Lower leg skin (tissue), 3 donors: ENCODE data around the gene S100A2.

Experiments
- CTCF ChIP-seq, 3 donors: fragments of 450-650 bp; IDR thresholded peaks; one replicate each; pipeline ENCODE4 v1.5.1; 2016; ENCODE audit warnings: antibody characterized with exemption in 3 of 3, mild to moderate bottlenecking in 3 of 3, moderate library complexity in 2 of 3
- POLR2A ChIP-seq, 2 donors: fragments of 450-650 bp; IDR thresholded peaks; one replicate each; pipeline ENCODE4 v1.6.1; 2016 to 2017; ENCODE audit warnings: antibody characterized with exemption in 2 of 2, mild to moderate bottlenecking in 1 of 2, moderate library complexity in 1 of 2

- TF ChIP-seq CTCF (IDR thresholded peaks at IDR 0.05) (no peak), POLR2A (IDR thresholded peaks at IDR 0.05) (no peak)
Measured at GRCh38 chr1:153513666-153514065, 52.0 kb downstream of the S100A2 start.
